Transverse colon (tissue), 3 donors: ENCODE measurements around the gene SLC49A3.

ENCODE experiments used
- CTCF ChIP-seq, 5 experiments: fragments of 200-600 bp in 3 of 5; fragments of 450-650 bp in 2 of 5; sonication (generic) in 3 of 5; IDR thresholded peaks; 1 replicate in 2 of 5; 2 replicates in 3 of 5; pipeline ENCODE4 v1.5.1; 2016 to 2017; ENCODE audit warnings: antibody characterized with exemption in 5 of 5, inconsistent platforms in 3 of 5, mild to moderate bottlenecking in 2 of 5, moderate library complexity in 1 of 5
- EP300 ChIP-seq: sonication (generic); formaldehyde crosslinking; IDR thresholded peaks from one replicate; pipeline ENCODE4 v1.6.1; 2017; ENCODE audit warnings: antibody characterized with exemption, low read depth

- no peak for TF ChIP-seq CTCF (IDR thresholded peaks at IDR 0.05)
- TF ChIP-seq EP300: no peak
Observed at GRCh38 chr4:658681-659667, 30.0 kb downstream of the SLC49A3 start.
